Stimulated activated CD8-positive, alpha-beta memory T cell treated with anti-CD3 and anti-CD28 coated beads, Interleukin-7, amount 100 ng/mL, for 1 hour (primary cell): ENCODE results near the gene PPFIA3.
"Not testable (repeated sequence)": the region's sequence is repeated elsewhere in the genome, so short reads cannot be mapped to it uniquely, and the experiment has no call there.

Source experiments
- DNase-seq, 2 donors: peaks; one replicate each; pipeline ENCODE4 v3.0.0-alpha.2; 2020; ENCODE audit warnings: low read depth in 2 of 2

PPFIA3 gene

GRCh38 chr19:49125025-49125731 lies 5.8 kb downstream of the PPFIA3 start:
- DNase-seq, result no peak

- no peak for DNase-seq
Observed at GRCh38 chr19:49126575-49126974, 7.2 kb downstream of the PPFIA3 start.

GRCh38 chr19:49127225-49127624 lies 7.9 kb downstream of the PPFIA3 start:
- DNase-seq, result not testable (repeated sequence)

GRCh38 chr19:49127674-49128544 lies 8.6 kb downstream of the PPFIA3 start:
- DNase-seq, result peak; percentile 84 to 89

GRCh38 chr19:49128545-49129237 lies 9.3 kb downstream of the PPFIA3 start:
- no peak for DNase-seq

GRCh38 chr19:49129238-49129583 lies 9.9 kb downstream of the PPFIA3 start:
- DNase-seq, result no peak

- no peak for DNase-seq
Observed at GRCh38 chr19:49130325-49130724, 11.0 kb downstream of the PPFIA3 start.

GRCh38 chr19:49132974-49133609 lies 13.7 kb downstream of the PPFIA3 start:
- DNase-seq, result no peak

GRCh38 chr19:49133621-49134454 lies 14.5 kb downstream of the PPFIA3 start:
- DNase-seq, result no peak

- DNase-seq, result no peak
Observed at GRCh38 chr19:49135686-49136085, 16.3 kb downstream of the PPFIA3 start.

GRCh38 chr19:49136771-49137171 lies 17.4 kb downstream of the PPFIA3 start:
- no peak for DNase-seq

- DNase-seq, result no peak
Observed at GRCh38 chr19:49140951-49141350, 21.6 kb downstream of the PPFIA3 start.

GRCh38 chr19:49141352-49141751 lies 22.0 kb downstream of the PPFIA3 start:
- DNase-seq, result no peak

- peak in 1 of 2 donors; percentile 19 for DNase-seq
Observed at GRCh38 chr19:49142866-49143335, 23.6 kb downstream of the PPFIA3 start.

GRCh38 chr19:49145573-49146407 lies 26.4 kb downstream of the PPFIA3 start:
- DNase-seq, result peak; percentile 55 to 70

- DNase-seq, result not testable (repeated sequence)
Observed at GRCh38 chr19:49146408-49146770, 27.0 kb downstream of the PPFIA3 start.

- no peak for DNase-seq
Observed at GRCh38 chr19:49148044-49148682, 28.8 kb downstream of the PPFIA3 start.

- peak in 1 of 2 donors; percentile 61 for DNase-seq
Observed at GRCh38 chr19:49148784-49149651, 29.7 kb downstream of the PPFIA3 start.
